NOMO-1 treated with DMSO at 0.1 percent for 48 hours (cell line): ENCODE results near the gene SPRED2.

Experiments used
- DNase-seq: peaks from one replicate; lab custom pipeline; 2025; ENCODE audit not compliant: unreplicated experiment; lab: John Stamatoyannopoulos, UW

The SPRED2 gene

GRCh38 chr2:65442420-65443020 lies 10.1 kb upstream of the SPRED2 start:
- DNase-seq, result no peak

- DNase-seq, result no peak
Observed at GRCh38 chr2:65438137-65438899, 5.9 kb upstream of the SPRED2 start.

GRCh38 chr2:65437392-65438135 lies 5.2 kb upstream of the SPRED2 start:
- no peak for DNase-seq

GRCh38 chr2:65436824-65437221 lies 4.4 kb upstream of the SPRED2 start:
- peak; percentile 63 for DNase-seq

- peak; percentile 86 for DNase-seq
Observed at GRCh38 chr2:65436169-65436823, 3.9 kb upstream of the SPRED2 start.

GRCh38 chr2:65435625-65436168 lies 3.3 kb upstream of the SPRED2 start:
- DNase-seq, result peak; percentile 70

- no peak for DNase-seq
Observed at GRCh38 chr2:65434592-65435241, 2.3 kb upstream of the SPRED2 start.

GRCh38 chr2:65431421-65432226 lies 775 bp downstream of the SPRED2 start:
- DNase-seq, result peak; percentile 39

- peak; percentile 90 for DNase-seq
Observed at GRCh38 chr2:65430603-65431420, 1.6 kb downstream of the SPRED2 start.

- DNase-seq, result no peak
Observed at GRCh38 chr2:65429786-65430602, 2.4 kb downstream of the SPRED2 start.

GRCh38 chr2:65427532-65427931 lies 4.9 kb downstream of the SPRED2 start:
- no peak for DNase-seq

- peak; percentile 4 for DNase-seq
Observed at GRCh38 chr2:65425276-65425675, 7.1 kb downstream of the SPRED2 start.

GRCh38 chr2:65424391-65424790 lies 8.0 kb downstream of the SPRED2 start:
- DNase-seq, result no peak

GRCh38 chr2:65421432-65421748 lies 11.0 kb downstream of the SPRED2 start:
- no peak for DNase-seq

GRCh38 chr2:65420712-65421431 lies 11.5 kb downstream of the SPRED2 start:
- peak; percentile 91 for DNase-seq

- no peak for DNase-seq
Observed at GRCh38 chr2:65417509-65418085, 14.8 kb downstream of the SPRED2 start.

- DNase-seq, result no peak
Observed at GRCh38 chr2:65416945-65417344, 15.5 kb downstream of the SPRED2 start.
